Thoracic aorta (tissue), 2 donors: Measurements from ENCODE around the gene SLC50A1. TPM values are rescaled to one million over a fixed set of nuclear protein-coding genes. Genes with fewer than 3 reads are reported as not detected.

ENCODE experiments used
- ATAC-seq: fragments of 150-250 bp; one replicate; pipeline ENCODE4 v1.8.0; 2017; ENCODE audit warnings: low read depth; ENCODE audit not compliant: insufficient number of reproducible peaks, low FRiP score
- DNase-seq: peaks from one replicate; pipeline ENCODE4 v3.0.0-alpha.2; 2020; ENCODE audit warnings: low spot score
- H3K27ac ChIP-seq, 2 donors: fragments of 200-600 bp; sonication (generic); 1 replicate in 1 of 2; 2 replicates in 1 of 2; pipeline ENCODE4 v1.5.1; 2016; ENCODE audit warnings: mild to moderate bottlenecking in 2 of 2, moderate library complexity in 2 of 2
- H3K27me3 ChIP-seq: fragments of 200-600 bp; sonication (generic); replicated peaks from 2 replicates; pipeline ENCODE4 v1.6.0; 2016; ENCODE audit warnings: mild to moderate bottlenecking; ENCODE audit not compliant: insufficient read depth
- H3K36me3 ChIP-seq: fragments of 200-600 bp; sonication (generic); one replicate; pipeline ENCODE4 v1.5.1; 2016
- H3K4me1 ChIP-seq, 2 donors: fragments of 200-600 bp; sonication (generic); 1 replicate in 1 of 2; 2 replicates in 1 of 2; pipeline versions ENCODE4 v1.5.1 to v1.6.0; 2016; ENCODE audit warnings: low read depth in 2 of 2, mild to moderate bottlenecking in 1 of 2; ENCODE audit not compliant: control insufficient read depth in 1 of 2
- H3K4me3 ChIP-seq: fragments of 200-600 bp; sonication (generic); 2 replicates; pipeline ENCODE4 v1.5.1; 2016; ENCODE audit warnings: mild to moderate bottlenecking
- H3K9me3 ChIP-seq: fragments of 200-600 bp; sonication (generic); 2 replicates; pipeline ENCODE4 v1.5.1; 2016
- CTCF ChIP-seq: fragments of 200-600 bp; sonication (generic); IDR thresholded peaks from one replicate; pipeline ENCODE4 v1.5.1; 2019; ENCODE audit warnings: antibody characterized with exemption
- total RNA-seq, 2 donors: library from RNA; depleted of rRNA; stranded (reverse); fragments of >200 nt; gene quantifications; one replicate each; pipeline versions ENCODE4 v1.1.0 to v1.2.3, GENCODE V29; 2016

Gene SLC50A1
- total RNA-seq, 2 donors from 2014 or later, result 13.0 to 22.2 TPM

- H3K36me3 ChIP-seq, result no peaks in the 10 kb centered on the region
- DNase-seq (no peak), ATAC-seq (no peak)
- no peaks in the 10 kb centered on the region for H3K9me3 ChIP-seq
- no peaks in the 10 kb centered on the region for H3K4me1 ChIP-seq
- H3K4me3 ChIP-seq, result no peak overlapping the region
- TF ChIP-seq CTCF, result no peak
- H3K27me3 ChIP-seq, result no peaks in the 10 kb centered on the region
- no peak overlapping the region for H3K27ac ChIP-seq
Observed at GRCh38 chr1:155184835-155185782, 49.5 kb downstream of the SLC50A1 start.

- no peaks in the 10 kb centered on the region for H3K27me3 ChIP-seq
- no peak overlapping the region for H3K27ac ChIP-seq
- H3K4me1 ChIP-seq, result no peaks in the 10 kb centered on the region
- no peak overlapping the region for H3K4me3 ChIP-seq
- ATAC-seq, result no peak
- TF ChIP-seq CTCF, result no peak
- DNase-seq, result no peak
- no peaks in the 10 kb centered on the region for H3K9me3 ChIP-seq
- H3K36me3 ChIP-seq, result no peaks in the 10 kb centered on the region
Observed at GRCh38 chr1:155185783-155186066, 50.1 kb downstream of the SLC50A1 start.

DNA sequence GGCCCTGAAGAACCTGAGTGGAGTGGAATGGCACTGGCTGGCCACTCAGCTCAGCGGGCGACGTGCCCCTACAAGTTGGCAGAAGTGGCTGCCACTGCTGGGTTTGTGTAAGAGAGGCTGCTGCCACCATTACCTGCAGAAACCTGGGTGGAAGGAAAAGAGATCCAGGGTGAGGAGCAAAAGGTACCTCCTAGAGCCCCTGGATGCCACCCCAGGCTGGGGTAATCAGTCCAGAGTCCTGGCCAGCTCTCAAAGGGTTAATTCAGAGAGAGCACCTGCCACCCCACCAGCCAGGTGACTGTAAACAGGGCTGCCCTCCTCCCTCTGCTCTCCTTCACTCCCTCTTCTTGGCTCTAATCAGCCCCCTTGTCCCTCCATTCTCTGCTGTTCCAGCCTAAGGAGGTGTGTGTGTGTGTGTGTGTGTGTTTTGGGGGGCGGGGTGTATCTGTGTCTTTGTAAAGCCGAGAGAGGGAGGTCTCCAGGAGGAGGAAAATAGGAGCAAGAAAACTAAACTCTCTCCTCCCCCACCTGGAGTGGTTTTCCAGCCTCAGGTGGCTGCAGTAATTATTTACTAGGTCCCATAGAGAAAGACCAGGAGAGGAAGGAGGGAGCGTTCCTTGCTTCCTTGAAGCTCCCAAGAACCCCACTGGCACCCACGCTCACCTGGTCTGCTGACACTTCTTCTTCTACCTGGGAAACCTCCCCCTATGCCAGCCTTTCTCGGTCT, 50.6 kb downstream of the SLC50A1 start:
- no peak for TF ChIP-seq CTCF
- H3K4me1 ChIP-seq, result no peaks in the 10 kb centered on the region
- no peak overlapping the region for H3K27ac ChIP-seq
- ATAC-seq, result no peak
- no peaks in the 10 kb centered on the region for H3K27me3 ChIP-seq
- H3K9me3 ChIP-seq, result no peaks in the 10 kb centered on the region
- DNase-seq, result no peak
- no peak overlapping the region for H3K4me3 ChIP-seq
- H3K36me3 ChIP-seq, result no peaks in the 10 kb centered on the region

DNA sequence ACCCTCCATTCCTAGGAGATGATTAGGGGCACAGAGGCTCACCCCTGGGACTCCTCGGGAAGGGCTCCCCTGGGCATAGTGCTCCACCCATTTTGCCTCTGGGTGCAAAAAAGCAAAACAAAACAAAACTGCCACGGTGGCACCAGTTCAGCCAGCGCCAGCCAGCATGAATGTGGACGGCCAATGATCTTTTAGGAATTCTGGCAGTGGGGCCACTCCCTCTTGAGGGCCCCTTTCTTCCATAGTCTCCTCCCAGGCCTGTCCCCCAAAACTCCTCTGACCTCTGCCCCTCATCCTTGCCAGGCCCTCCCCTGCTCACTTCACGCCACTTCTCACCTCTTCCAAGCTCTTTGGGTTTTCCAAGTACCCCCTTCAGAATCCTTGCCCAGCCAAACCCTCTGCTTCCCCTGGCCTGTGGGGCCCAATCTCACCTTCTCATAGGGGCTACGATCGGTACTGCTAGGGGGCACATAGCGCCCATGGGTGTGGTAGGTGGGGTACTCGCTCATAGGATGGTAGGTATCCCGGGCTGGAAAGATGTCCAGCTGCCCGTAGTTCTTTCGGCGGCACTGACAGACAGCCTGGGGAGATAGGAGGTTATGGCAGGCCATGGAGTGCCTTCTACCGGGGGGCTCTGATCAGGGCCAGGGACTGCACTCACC, 51.3 kb downstream of the SLC50A1 start:
- DNase-seq, result no peak
- no peak for TF ChIP-seq CTCF

DNA sequence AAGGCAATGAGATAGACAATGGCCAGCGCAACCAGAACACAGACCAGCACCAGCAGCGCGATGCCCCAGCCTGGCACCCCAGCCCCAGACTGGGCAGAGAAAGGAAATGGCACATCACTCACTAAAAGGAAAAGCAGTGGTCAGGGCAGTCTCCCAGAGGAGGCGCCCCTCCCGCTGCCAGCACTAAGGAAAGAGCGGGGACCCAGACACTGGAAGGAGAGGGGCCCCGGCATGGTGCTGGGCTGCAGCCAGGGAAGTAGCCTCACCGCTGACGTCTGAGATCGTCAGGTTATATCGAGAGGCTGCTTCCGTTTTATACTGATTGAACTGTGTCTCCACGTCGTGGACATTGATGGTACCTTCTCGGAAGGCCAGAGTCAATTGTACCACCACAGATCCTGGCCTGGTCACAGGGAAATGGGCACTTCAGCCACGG, 51.8 kb downstream of the SLC50A1 start:
- ATAC-seq, result no peak

More for the DNA sequence above, 51.3 kb downstream of the SLC50A1 start:
- Histone ChIP-seq H3K4me3 (no peak overlapping the region), H3K27me3 (no peaks in the 10 kb centered on the region), H3K27ac (no peak overlapping the region), H3K4me1 (no peaks in the 10 kb centered on the region), H3K36me3 (no peaks in the 10 kb centered on the region), H3K9me3 (no peaks in the 10 kb centered on the region)
- ATAC-seq, result no peak

More for the DNA sequence above, 51.8 kb downstream of the SLC50A1 start:
- H3K4me3 ChIP-seq, result no peak overlapping the region
- H3K27me3 ChIP-seq, result no peaks in the 10 kb centered on the region
- H3K36me3 ChIP-seq, result no peaks in the 10 kb centered on the region
- no peak overlapping the region for H3K27ac ChIP-seq
- DNase-seq, result no peak
- no peaks in the 10 kb centered on the region for H3K4me1 ChIP-seq
- no peaks in the 10 kb centered on the region for H3K9me3 ChIP-seq
- TF ChIP-seq CTCF, result no peak
